ENCODE results near the gene DENND6A. TPM values are rescaled to one million over a fixed set of nuclear protein-coding genes. Genes with fewer than 3 reads are reported as not detected.

Gene DENND6A
- total and polyA plus RNA-seq, 2 of the 13 experiments (the other 11 are each of a cell fraction or from before 2014, with no cell fraction given): 9.4 to 11.1 TPM

DNA sequence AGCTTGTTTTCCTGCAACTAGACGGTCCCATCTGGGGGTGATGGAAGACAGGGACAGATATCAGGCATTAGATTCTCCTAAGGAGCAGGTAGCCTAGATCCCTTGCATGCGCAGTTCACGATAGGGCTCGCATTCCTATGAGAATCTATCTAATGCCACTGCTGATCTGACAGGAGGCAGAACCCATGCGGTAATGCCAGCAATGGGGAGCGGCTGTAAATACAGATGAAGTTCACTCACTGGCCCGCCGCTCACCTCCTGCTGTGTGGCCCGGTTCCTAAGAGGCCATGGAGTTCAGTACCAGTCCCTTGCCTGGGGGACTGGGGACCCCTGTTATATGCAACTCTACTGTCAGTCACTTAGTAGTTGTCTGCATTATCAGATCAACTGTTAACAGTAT is 7.9 kb upstream of the DENND6A start:
- ChIA-PET CTCF (ENCODE audit: low intra/inter-chr PET ratio, low total read pairs) (no interaction called here), POLR2A (no interaction called here)
- TF ChIP-seq ZSCAN9 (CRISPR knock-in tag; IDR thresholded peaks at IDR 0.05; ENCODE audit: borderline replicate concordance): no peak
- TF ChIP-seq KAT8 (CRISPR knock-in tag; IDR thresholded peaks at IDR 0.05): no peak
- no peak for TF ChIP-seq PRMT3 (CRISPR knock-in tag; IDR thresholded peaks at IDR 0.05; ENCODE audit: borderline replicate concordance, low read depth)
- TF ChIP-seq, protein P1, sequence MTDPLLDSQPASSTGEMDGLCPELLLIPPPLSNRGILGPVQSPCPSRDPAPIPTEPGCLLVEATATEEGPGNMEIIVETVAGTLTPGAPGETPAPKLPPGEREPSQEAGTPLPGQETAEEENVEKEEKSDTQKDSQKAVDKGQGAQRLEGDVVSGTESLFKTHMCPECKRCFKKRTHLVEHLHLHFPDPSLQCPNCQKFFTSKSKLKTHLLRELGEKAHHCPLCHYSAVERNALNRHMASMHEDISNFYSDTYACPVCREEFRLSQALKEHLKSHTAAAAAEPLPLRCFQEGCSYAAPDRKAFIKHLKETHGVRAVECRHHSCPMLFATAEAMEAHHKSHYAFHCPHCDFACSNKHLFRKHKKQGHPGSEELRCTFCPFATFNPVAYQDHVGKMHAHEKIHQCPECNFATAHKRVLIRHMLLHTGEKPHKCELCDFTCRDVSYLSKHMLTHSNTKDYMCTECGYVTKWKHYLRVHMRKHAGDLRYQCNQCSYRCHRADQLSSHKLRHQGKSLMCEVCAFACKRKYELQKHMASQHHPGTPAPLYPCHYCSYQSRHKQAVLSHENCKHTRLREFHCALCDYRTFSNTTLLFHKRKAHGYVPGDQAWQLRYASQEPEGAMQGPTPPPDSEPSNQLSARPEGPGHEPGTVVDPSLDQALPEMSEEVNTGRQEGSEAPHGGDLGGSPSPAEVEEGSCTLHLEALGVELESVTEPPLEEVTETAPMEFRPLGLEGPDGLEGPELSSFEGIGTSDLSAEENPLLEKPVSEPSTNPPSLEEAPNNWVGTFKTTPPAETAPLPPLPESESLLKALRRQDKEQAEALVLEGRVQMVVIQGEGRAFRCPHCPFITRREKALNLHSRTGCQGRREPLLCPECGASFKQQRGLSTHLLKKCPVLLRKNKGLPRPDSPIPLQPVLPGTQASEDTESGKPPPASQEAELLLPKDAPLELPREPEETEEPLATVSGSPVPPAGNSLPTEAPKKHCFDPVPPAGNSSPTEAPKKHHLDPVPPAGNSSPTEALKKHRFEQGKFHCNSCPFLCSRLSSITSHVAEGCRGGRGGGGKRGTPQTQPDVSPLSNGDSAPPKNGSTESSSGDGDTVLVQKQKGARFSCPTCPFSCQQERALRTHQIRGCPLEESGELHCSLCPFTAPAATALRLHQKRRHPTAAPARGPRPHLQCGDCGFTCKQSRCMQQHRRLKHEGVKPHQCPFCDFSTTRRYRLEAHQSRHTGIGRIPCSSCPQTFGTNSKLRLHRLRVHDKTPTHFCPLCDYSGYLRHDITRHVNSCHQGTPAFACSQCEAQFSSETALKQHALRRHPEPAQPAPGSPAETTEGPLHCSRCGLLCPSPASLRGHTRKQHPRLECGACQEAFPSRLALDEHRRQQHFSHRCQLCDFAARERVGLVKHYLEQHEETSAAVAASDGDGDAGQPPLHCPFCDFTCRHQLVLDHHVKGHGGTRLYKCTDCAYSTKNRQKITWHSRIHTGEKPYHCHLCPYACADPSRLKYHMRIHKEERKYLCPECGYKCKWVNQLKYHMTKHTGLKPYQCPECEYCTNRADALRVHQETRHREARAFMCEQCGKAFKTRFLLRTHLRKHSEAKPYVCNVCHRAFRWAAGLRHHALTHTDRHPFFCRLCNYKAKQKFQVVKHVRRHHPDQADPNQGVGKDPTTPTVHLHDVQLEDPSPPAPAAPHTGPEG (CRISPR knock-in tag; IDR thresholded peaks at IDR 0.05): no peak
- TF ChIP-seq PLRG1 (conservative IDR thresholded peaks at IDR 0.05): no peak
- no peak for TF ChIP-seq ZFP41 (CRISPR knock-in tag; IDR thresholded peaks at IDR 0.05; ENCODE audit: borderline replicate concordance)
- TF ChIP-seq, protein P2, sequence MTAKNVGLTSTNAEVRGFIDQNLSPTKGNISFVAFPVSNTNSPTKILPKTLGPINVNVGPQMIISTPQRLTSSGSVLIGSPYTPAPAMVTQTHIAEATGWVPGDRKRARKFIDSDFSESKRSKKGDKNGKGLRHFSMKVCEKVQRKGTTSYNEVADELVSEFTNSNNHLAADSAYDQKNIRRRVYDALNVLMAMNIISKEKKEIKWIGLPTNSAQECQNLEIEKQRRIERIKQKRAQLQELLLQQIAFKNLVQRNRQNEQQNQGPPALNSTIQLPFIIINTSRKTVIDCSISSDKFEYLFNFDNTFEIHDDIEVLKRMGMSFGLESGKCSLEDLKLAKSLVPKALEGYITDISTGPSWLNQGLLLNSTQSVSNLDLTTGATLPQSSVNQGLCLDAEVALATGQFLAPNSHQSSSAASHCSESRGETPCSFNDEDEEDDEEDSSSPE (CRISPR knock-in tag; IDR thresholded peaks at IDR 0.05): no peak
- no peak for TF ChIP-seq NBN (conservative IDR thresholded peaks at IDR 0.05)
- TF ChIP-seq, protein P3, sequence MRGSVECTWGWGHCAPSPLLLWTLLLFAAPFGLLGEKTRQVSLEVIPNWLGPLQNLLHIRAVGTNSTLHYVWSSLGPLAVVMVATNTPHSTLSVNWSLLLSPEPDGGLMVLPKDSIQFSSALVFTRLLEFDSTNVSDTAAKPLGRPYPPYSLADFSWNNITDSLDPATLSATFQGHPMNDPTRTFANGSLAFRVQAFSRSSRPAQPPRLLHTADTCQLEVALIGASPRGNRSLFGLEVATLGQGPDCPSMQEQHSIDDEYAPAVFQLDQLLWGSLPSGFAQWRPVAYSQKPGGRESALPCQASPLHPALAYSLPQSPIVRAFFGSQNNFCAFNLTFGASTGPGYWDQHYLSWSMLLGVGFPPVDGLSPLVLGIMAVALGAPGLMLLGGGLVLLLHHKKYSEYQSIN (CRISPR knock-in tag; IDR thresholded peaks at IDR 0.05; ENCODE audit: borderline replicate concordance): no peak
- TF ChIP-seq HNRNPUL1 (IDR thresholded peaks at IDR 0.05; ENCODE audit: low read depth, low read length): no peak
- TF ChIP-seq, protein P4, sequence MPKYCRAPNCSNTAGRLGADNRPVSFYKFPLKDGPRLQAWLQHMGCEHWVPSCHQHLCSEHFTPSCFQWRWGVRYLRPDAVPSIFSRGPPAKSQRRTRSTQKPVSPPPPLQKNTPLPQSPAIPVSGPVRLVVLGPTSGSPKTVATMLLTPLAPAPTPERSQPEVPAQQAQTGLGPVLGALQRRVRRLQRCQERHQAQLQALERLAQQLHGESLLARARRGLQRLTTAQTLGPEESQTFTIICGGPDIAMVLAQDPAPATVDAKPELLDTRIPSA (CRISPR knock-in tag; IDR thresholded peaks at IDR 0.05; ENCODE audit: borderline replicate concordance): no peak
- TF ChIP-seq ZNF232 (CRISPR knock-in tag; IDR thresholded peaks at IDR 0.05; ENCODE audit: borderline replicate concordance): no peak
- no peak for TF ChIP-seq REXO4 (CRISPR knock-in tag; IDR thresholded peaks at IDR 0.05; ENCODE audit: borderline replicate concordance)
- no peak for TF ChIP-seq RNF2 (conservative IDR thresholded peaks at IDR 0.05; ENCODE audit: low read depth)
- no TSS peak for BruUV-seq (replicated peaks)
- Histone ChIP-seq H3K9ac (ENCODE audit: insufficient read depth, low read depth, low read length) (no peak overlapping the region), H3K9me3 (ENCODE audit: low read length) (no peaks in the 10 kb centered on the region), H4K20me1 (ENCODE audit: insufficient read depth, low read length) (no peaks in the 10 kb centered on the region), H3K27ac (ENCODE audit: extremely low read length, insufficient read depth, low read length) (no peak overlapping the region), H3K79me2 (ENCODE audit: insufficient read depth, low read length) (no peaks in the 10 kb centered on the region), H2AFZ (ENCODE audit: low read length) (no peak overlapping the region), H3K4me2 (ENCODE audit: low read depth, low read length) (no peak overlapping the region), H3K36me3 (replicated peaks in 1 of 2; ENCODE audit: control insufficient read depth in 1 of 2, insufficient read depth in 2 of 2, low read length in 2 of 2) (no peaks in the 10 kb centered on the region), H3K27me3 (ENCODE audit: control insufficient read depth in 1 of 2, insufficient read depth in 2 of 2, low read length in 2 of 2) (no peaks in the 10 kb centered on the region), H3K4me3 (replicated peaks in 1 of 3; ENCODE audit: insufficient read depth in 1 of 3, low read depth in 2 of 3, low read length in 3 of 3) (no peak overlapping the region), H3K4me1 (ENCODE audit: insufficient read depth, low read length) (no peaks in the 10 kb centered on the region)
- FAIRE-seq (no peak), DNase-seq (ENCODE audit: low spot score) (no peak), ATAC-seq (no peak)
- intact Hi-C loops (cut with micrococcal nuclease; ENCODE audit: unreplicated experiment): no loop called here
- in situ Hi-C loops (cut with HindIII; ENCODE audit: extremely low pct_ligation_motif_present, low pct_unique_long_range_greater_than_20kb): no loop called here
- WGBS (ENCODE audit: low lambda C conversion rate): 54% methylated on average over 3 of the region's 9 CpGs
